G401.6 (cell line): ENCODE measurements around the gene CECR2.
A peak's percentile ranks its signal among the peaks of the same experiment; 100 is the strongest.
"Not testable (repeated sequence)": the region's sequence is repeated elsewhere in the genome, so short reads cannot be mapped to it uniquely, and the experiment has no call there.

Experiments
- FAIRE-seq: peaks from 2 replicates; lab custom pipeline; 2012; peaks lifted over from hg19 to GRCh38; lab: Jason Lieb, UNC

CECR2 gene

DNA sequence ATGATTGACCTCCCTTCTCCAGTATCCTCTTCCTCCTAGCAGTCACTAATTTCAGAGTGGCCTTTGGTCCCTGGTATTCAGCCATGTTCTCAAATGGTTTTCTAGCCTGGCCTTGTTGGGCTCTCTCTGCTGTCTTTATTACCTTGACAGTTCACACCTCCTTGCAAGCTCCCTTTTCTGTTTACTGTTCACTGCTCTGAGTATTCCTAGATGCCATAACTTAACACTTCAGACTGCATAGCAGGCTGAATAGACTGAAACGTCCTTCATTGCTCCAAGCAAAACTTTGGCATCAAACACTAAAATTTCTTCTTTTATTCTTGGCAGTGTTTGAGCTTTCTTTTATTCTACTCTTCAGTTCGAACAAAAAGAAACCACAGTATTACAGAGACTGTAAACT lies 144.4 kb downstream of the CECR2 start:
- FAIRE-seq = no peak

DNA sequence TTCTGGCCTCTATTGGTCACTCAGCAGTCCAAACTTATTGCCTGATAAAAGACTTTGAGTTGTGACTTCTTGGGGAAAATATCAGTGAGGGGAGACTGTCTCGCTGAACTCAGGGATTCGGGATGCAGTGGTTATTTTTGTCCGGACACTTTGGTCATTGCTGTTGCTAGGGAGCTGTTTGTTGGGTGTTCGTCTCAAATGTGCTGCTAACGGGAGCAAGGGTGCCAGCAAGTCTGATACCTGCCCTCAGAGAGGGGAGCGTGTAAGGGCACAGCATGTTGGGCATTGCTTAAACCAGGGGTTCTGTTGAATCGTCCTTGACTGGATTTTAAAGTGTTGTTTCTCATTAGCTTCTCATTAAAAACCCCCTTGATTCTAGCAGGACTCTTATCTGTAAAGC lies 144.8 kb downstream of the CECR2 start:
- FAIRE-seq = no peak

DNA sequence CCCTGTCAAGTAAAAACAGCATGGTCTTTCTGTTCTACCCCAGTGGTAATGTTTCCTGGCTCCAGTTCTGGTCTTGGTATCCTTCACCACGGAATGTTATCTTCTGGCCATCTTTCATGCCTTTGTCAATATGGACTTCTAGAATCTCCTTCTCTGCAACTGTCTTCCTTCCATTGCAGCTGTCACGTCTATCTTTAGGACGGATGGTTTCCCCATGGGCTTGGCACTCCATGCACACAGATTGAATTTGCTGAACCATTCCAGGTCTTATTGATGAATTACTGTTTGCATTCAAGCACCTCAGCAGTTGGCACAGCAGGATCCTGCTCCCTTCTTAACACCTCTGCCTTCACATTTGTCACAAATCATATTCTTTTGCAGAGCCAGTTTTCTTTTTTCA lies 149.1 kb downstream of the CECR2 start:
- no peak for FAIRE-seq

DNA sequence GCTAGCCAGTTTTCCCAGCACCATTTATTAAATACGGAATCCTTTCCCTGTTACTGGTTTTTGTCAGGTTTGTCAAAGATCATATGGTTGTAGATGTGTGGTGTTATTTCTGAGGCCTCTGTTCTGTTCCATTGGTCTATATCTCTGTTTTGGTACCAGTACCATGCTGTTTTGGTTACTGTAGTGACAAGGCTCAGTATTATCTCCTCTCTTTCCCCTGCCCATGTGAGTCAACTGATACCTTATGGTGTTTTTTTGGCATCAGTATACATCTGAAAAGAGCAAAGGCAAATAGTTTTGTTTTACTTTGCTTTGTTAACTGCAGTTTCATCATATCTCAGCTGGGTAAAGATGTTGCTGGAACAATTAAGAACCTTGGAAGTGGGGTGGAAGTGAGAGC lies 152.7 kb downstream of the CECR2 start:
- FAIRE-seq = not testable (repeated sequence)

DNA sequence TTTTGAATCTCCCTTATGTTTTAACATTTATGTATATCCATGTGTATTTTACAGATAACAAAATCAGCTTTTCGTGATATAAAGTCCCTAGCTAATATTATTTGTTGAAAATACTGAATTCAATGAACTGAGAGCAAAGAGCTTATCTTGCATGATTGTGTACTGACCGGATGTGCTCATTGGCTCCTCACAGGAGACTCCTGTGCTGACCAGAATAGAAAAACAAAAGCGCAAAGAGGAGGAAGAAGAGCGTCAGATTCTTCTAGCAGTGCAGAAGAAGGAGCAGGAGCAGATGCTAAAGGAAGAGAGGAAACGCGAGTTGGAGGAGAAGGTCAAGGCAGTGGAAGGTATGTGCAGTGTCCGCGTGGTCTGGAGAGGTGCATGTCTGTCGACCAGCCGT lies 154.7 kb downstream of the CECR2 start:
- FAIRE-seq = no peak

DNA sequence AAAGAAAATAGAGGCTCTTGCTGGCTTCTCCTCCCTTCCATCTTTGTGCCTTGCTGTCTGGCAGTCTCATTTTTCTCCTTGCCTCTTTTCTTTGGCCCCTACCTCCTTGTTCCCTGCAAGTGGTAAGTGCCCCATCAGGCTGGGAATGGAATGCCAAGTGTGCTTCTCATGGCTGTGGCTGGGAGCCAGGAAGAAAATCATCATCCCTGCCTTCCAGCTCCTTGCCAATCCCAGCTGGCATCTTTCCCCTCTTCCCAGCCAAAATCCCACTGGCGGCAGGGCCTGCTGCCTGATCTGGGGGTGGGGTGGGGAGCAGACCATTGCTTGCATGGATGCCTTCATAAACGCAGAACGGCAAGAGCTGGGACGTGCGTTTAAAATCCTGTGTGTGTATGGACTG lies 167.0 kb downstream of the CECR2 start:
- no peak for FAIRE-seq

DNA sequence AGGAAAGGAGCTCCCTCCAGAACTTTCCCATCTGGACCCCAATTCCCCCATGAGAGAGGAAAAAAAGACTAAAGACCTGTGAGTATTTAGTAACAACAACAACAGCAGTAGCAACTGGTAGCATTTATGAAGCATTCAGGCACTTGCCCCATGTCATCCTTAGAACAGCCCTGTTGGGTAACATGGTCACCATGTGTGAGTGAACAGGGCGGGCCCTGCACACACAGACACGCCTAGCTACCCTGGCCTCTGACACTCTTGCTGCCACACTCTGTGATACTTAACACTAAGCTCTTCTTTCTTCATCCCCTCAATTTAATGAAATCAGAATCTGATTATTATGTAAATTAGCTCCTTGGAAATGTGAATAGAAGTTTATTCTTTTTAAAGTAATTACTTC lies 167.9 kb downstream of the CECR2 start:
- no peak for FAIRE-seq

DNA sequence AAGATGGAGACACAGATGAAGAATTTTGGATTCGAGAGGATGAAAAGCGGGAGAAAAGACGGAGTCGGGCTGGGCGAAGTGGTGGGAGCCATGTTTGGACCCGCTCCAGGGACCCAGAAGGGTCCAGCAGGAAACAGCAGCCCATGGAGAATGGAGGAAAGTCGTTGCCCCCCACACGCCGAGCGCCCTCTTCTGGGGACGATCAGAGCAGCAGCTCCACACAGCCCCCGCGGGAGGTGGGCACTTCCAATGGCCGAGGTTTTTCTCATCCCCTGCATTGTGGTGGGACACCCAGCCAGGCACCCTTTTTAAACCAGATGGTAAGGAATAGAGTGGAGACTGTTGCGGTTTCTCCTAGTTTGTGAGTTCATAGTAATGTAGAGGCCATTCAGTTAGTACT lies 171.2 kb downstream of the CECR2 start:
- FAIRE-seq = no peak

DNA sequence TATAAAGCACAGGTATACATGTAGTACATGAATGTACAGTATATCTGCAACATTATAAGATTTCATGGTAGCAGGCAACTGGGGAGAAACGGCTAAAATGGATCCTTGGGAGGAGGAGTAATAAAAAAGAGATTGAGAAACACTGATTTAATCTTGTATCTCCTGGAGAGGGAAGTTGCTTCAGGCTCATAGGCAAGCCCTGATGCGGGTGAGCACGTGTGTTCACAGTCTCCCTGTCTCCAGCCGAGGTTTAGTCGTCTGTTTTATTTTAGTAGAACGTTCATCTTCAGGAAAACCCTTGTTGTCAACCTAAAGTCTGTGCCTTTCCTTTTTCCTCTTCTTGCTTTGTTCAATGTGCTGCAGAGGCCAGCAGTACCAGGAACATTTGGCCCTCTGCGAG lies 172.2 kb downstream of the CECR2 start:
- no peak for FAIRE-seq

DNA sequence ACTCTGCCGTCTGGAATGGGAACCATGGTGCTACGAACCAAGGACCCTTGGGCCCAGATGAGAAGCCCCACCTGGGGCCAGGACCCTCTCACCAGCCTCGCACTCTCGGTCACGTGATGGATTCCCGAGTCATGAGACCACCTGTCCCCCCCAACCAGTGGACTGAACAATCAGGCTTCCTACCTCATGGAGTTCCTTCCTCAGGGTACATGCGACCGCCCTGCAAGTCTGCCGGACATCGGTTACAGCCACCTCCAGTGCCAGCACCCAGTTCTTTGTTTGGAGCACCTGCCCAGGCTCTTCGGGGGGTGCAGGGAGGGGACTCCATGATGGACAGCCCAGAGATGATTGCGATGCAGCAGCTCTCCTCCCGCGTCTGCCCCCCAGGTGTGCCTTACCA lies 173.2 kb downstream of the CECR2 start:
- FAIRE-seq = no peak

DNA sequence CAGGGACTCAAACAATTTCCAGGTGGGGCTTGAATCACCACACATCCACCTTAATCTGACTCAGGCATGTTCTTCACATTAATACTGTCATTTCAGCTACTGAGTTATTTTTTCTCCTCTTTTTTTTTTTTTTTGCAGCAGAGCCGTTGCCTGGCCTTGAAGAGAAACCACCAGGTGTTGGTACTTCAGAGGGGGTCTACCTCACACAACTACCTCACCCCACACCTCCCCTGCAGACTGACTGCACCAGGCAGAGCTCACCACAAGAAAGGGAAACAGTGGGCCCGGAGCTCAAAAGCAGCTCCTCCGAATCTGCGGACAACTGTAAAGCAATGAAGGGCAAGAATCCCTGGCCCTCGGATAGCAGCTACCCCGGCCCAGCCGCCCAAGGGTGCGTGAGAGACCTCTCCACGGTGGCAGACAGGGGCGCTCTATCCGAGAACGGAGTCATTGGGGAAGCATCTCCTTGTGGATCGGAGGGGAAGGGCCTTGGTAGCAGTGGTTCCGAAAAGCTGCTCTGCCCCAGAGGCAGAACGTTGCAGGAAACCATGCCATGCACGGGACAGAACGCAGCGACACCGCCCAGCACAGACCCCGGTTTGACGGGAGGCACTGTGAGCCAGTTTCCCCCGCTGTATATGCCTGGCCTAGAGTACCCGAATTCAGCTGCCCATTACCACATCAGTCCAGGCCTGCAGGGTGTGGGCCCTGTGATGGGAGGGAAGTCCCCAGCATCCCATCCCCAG lies 178.9 kb downstream of the CECR2 start:
- FAIRE-seq = no peak

DNA sequence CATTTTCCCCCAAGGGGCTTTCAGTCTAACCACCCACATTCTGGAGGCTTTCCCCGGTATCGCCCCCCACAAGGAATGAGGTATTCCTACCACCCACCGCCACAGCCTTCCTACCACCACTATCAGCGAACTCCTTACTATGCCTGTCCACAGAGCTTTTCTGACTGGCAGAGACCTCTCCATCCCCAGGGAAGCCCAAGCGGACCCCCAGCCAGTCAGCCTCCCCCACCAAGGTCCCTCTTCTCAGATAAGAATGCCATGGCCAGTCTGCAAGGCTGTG lies 179.4 kb downstream of the CECR2 start:
- FAIRE-seq = no peak

DNA sequence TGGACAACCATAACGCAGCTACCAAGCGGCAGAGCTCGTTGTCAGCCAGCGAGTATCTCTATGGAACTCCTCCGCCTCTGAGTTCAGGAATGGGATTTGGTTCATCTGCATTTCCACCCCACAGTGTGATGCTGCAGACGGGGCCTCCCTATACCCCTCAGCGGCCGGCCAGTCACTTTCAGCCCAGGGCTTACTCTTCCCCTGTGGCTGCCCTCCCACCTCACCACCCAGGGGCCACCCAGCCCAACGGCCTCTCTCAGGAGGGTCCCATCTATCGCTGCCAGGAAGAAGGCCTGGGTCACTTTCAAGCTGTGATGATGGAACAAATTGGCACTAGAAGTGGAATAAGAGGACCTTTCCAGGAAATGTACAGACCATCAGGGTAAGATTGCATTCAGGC lies 179.9 kb downstream of the CECR2 start:
- FAIRE-seq = no peak

DNA sequence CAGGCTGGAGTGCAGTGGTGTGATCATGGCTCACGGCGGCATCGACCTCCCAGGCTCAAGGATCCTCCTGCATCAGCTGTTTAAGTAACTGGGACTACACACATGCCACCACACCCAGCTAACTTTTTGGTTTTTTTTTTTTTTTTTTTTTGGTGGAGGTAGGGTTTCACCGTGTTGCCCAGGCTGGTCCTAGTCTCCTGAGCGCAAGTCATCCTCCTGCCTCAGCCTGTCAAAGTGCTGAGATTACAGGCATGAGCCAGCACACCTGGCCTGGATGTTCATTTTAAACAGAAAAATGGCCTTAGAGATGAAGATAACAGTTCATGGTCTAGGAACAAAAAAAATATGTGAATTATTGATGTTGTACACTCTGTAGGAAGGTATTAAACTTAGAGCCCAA lies 180.4 kb downstream of the CECR2 start:
- no peak for FAIRE-seq

DNA sequence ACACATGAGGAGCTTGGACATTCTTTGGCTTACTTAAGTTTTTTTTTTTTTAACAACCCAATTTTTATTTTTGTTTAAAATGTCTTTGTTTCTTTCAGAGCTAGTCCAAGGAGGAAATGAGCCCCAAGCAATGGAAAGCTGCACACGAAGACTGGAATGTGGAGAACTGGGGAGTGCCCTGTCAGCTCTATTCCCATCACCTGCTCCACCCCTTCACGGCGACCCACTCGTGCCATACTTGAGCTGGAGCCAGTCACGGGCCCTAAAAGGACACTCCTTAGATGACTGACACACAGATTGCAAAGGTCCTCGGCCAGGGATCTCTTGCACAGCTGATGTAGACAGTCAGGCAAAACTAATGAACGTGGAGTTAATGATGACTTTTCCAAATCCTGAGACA lies 183.5 kb downstream of the CECR2 start:
- FAIRE-seq = no peak

DNA sequence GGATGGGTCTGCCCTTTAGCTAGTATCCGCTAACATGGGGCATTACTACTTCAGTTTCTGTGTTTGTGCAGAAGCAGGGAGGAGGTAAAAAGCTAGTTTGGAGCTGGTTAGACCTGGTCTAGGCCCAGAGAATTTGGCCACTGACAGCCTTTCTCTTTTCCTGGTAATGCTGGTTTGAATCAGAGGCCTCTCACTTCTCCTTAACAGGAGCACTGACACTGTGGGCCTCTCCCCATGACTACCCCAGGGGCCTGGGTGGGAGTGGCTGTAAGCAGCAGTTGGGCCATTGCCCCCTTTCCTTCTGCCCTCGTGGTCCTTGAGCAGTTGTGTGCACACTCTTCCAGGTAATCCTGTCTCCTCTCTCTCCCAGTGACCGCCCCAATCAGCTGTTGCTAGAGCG lies 185.6 kb downstream of the CECR2 start:
- no peak for FAIRE-seq

DNA sequence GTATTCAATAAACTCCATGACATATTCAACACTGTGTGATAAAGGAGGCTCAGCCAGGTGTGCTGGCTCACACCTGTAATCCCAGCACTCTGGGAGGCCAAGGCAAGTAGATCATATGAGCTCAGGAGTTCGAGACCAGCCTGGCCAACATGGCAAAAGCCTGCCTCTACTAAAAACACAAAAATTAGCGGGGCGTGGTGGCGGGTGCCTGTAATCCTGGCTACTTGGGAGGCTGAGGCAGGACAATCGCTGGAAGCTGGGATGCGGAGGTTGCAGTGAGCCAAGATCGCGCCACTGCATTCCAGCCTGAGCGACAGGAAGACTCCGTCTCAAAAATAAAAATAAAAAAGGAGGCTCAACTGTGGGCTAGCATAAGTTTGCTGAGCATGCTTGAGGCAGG lies 189.9 kb downstream of the CECR2 start:
- no peak for FAIRE-seq

DNA sequence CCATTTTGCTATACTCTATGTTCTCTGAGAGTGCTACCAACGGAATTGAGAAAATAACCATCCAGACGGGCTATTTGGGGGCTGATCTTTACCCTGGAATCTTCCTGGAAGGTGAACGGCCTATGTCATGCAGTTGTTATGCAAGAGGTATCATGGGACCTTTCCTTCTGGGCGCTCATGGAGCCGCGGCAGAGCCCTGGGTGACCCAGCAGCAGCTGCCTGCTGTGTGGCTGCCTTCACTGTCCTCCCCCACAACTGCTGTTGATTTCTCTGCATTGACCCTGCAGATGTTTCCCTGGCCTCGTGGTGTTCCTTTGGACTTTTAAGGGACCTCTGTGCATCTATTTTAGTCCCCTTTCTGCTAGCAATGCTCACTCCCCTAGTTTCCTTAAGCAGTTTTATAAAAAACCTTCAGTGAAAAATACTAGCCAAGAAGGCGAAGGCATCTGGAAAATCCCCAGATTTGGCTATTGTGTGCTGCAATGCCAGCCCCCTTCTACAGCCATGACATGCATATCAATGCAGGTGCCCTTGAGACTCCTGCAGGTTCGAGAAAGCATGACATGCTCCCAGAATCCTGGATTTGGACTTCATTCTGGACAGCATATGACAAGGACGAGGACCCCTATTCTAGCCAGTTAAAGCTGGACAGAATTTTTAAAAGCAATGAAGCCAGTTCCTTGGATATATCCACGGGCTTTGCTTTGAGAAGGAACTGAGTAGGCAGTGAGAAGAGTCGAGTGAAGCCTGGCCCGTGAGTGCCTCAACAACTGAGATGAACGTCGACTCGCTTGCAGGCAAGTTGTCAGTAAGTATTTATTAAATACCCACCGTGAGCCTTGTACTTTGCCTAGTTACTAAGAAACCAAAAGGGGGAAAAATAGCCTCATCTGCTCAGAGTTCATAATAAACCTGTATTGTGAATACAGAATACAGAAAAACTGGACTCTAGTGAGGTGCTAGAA lies 193.9 kb downstream of the CECR2 start, which contains the start of gene SLC25A18:
Gene SLC25A18 (plus strand): TSS at position 593 of the 965 bp plus-strand sequence. CDS start 16,447 bp downstream, outside the sequence.
- peak; percentile 17 for FAIRE-seq

DNA sequence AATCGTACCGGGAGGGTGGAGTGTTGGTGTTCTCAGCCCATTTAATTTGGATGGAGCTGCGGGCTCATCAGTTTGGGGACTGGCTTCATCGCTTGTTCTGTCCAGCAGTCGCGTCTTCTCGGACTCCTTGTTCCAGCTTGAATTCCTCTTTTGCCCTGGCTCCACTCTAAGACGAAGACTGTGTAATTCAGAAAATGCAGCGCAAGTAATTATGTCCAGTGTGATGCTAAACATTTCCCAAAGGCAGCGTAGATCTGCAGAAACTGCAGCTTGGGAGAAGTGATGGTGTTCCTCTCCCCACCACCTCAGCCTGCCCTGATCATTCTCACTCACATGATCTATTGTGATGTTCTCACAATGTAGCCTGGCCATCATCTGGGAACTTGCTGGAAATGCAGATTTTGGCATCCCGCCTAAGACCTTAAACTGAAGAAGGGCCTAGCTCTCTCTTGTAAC lies 194.7 kb downstream of the CECR2 start:
- no peak for FAIRE-seq

DNA sequence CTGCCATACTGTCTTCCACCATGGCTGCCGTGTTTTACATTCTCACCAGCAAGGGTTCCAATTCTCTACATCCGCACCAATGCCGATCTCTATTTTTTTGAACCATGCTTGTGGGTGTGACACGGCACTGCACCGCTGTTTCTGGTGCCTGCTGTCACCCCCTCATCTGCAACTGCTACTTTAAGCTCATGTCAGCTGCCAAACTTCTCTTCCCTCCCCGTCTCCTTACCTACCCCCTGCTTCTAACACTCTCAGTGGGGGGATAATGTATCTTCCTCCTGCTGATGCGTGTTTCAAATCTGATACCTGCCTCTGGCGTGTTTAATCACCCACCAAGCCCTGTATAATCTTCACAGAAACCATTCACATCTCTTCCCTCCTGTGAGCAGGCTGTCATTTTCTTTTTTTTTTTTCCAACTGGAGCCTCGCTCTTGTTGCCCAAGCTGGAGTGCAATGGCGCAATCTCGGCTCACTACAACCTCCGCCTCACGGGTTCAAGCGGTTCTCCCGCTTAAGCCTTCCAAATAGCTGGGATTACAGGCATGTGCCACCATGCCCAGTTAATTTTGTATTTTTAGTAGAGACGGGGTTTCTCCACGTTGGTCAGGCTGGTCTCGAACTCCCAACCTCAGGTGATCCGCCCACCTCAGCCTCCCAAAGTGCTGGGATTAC lies 196.9 kb downstream of the CECR2 start:
- FAIRE-seq = not testable (repeated sequence)

DNA sequence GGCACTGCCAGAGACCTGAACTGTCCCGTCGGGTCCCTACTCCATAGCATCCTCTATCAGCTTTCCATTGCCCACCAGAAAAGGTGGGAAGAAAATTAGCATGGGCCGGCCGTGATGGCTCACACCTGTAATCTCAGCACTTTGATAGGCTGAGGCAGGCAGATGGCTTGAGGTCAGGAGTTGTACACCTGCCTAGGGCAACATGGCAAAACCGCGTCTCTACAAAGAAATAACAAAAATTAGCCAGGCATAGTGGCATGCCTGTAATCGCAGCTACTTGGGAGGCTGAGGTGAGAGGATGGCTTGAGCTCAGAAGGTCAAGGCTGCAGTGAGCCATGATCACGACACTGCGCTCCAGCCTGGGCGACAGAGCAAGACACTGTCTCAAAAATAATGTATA lies 197.5 kb downstream of the CECR2 start:
- FAIRE-seq = no peak

DNA sequence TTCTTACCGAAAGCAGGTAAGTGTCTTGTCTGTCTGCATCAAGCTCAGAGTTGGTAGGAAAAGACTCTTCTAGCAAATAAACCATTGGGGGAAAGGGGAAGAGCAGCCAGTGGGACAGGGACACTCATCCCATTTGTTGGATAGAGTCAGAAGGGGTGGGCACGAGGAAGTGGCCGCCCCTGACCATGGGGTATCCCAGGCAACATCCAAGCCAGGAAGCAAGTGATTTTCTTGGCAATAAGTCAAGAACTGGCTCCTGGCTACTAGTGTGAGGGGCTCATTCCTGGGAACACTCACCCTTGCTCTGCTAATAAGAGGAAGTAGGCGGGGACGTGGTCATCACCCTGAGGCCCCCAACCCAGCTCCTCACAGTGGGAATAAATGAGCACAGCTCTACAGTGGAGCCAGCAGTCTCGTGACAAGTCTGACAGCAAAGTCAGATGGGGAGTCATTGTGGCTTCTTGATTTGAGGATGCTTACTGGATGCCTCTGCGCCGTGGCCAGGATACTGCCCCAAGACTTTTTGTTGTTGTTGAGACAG lies 200.8 kb downstream of the CECR2 start:
- FAIRE-seq = peak; percentile 84
